ENCODE data around the gene CNOT10. TPM values are rescaled to one million over a fixed set of nuclear protein-coding genes. Genes with fewer than 3 reads are reported as not detected.

Gene CNOT10
- polyA plus RNA-seq, 1 of the 3 experiments (the other 2 are of a cell fraction) = 23.5 TPM

- TF ChIP-seq USF1 (IDR thresholded peaks at IDR 0.05; ENCODE audit: borderline replicate concordance, low read depth) = no peak
- no peak for TF ChIP-seq YY1 (IDR thresholded peaks at IDR 0.05; ENCODE audit: low read depth)
- TF ChIP-seq EZH2phosphoT487 (IDR thresholded peaks at IDR 0.05; ENCODE audit: borderline replicate concordance, low read depth) = no peak
- peak in 1 of 2 experiments; percentile 87; a peak in 2 of 4 replicates for TF ChIP-seq EP300 (IDR thresholded peaks at IDR 0.05; ENCODE audit: borderline replicate concordance in 1 of 2, low read depth in 1 of 2, low read length in 1 of 2)
- TF ChIP-seq ELF1 (IDR thresholded peaks at IDR 0.05) = no peak
- TF ChIP-seq RAD21 (IDR thresholded peaks at IDR 0.05; ENCODE audit: low read length) = no peak
- TF ChIP-seq RXRA (IDR thresholded peaks at IDR 0.05; ENCODE audit: borderline replicate concordance, low read depth) = no peak
- peak; percentile 49; the same call in 1 of the 2 replicates for TF ChIP-seq MXI1 (IDR thresholded peaks at IDR 0.05; ENCODE audit: low read depth, low read length)
- no peak for TF ChIP-seq NRF1 (IDR thresholded peaks at IDR 0.05; ENCODE audit: low read depth, low read length)
Observed at GRCh38 chr3:32705232-32705631, 20.2 kb downstream of the CNOT10 start (continued).

GRCh38 chr3:32706348-32707025 is 21.5 kb downstream of the CNOT10 start:
- H2AFZ ChIP-seq (ENCODE audit: low read depth) = no peak overlapping the region

More at GRCh38 chr3:32706348-32707025, 21.5 kb downstream of the CNOT10 start:
- TF ChIP-seq USF1 (IDR thresholded peaks at IDR 0.05; ENCODE audit: borderline replicate concordance, low read depth) (no peak), NRF1 (IDR thresholded peaks at IDR 0.05; ENCODE audit: low read depth, low read length) (no peak), USF2 (IDR thresholded peaks at IDR 0.05; ENCODE audit: borderline replicate concordance, low read depth, low read length) (no peak), GATA2 (CRISPR knock-in tag; IDR thresholded peaks at IDR 0.05) (no peak), ELF1 (IDR thresholded peaks at IDR 0.05) (no peak), ZBTB33 (IDR thresholded peaks at IDR 0.05; ENCODE audit: borderline replicate concordance, low read depth) (no peak), RXRA (IDR thresholded peaks at IDR 0.05; ENCODE audit: borderline replicate concordance, low read depth) (no peak)
- H3K27me3 ChIP-seq (ENCODE audit: insufficient read depth) = no peaks in the 10 kb centered on the region
- no peak for DNase-seq
- no peak overlapping the region for H3K9ac ChIP-seq
- H3K79me2 ChIP-seq (ENCODE audit: insufficient read depth) = peaks cover 21% of the 10 kb centered on the region
- 88% methylated on average over 6 of the region's 6 CpGs for WGBS (ENCODE audit: low lambda C conversion rate)
- H4K20me1 ChIP-seq (ENCODE audit: insufficient read depth) = no peaks in the 10 kb centered on the region
- no peaks in the 10 kb centered on the region for H3F3A ChIP-seq (replicated peaks; ENCODE audit: insufficient read depth)
- H3K9me3 ChIP-seq = no peaks in the 10 kb centered on the region
- ChIA-PET CTCF (interaction anchor here (0.6 to 1.9 kb wide), 2 partner anchors 8 to 229 kb away, joined by 3 to 4 read pairs; no protein-coding TSS in a partner anchor), POLR2A (interaction anchor here (0.6 kb wide), 1 partner anchor 54 kb away, joined by 3 read pairs; no protein-coding TSS in a partner anchor)
- H3K9me2 ChIP-seq = no peaks in the 10 kb centered on the region
- H3K36me3 ChIP-seq (replicated peaks in 1 of 2; ENCODE audit: control insufficient read depth in 1 of 2, insufficient read depth in 2 of 2, low read length in 1 of 2) = peaks cover 10 to 32% of the 10 kb centered on the region in 2 experiments
- H3K27ac ChIP-seq (ENCODE audit: low read depth in 2 of 2, low read length in 1 of 2) = no peak overlapping the region
- no peak overlapping the region for H3K4me2 ChIP-seq
- H3K4me1 ChIP-seq (ENCODE audit: control insufficient read depth in 1 of 2, insufficient read depth in 2 of 2, low read depth in 1 of 2, low read length in 1 of 2) = peaks cover 0 to 9% of the 10 kb centered on the region in 2 experiments; a peak in 3 of 4 replicates
- no peak overlapping the region for H3K4me3 ChIP-seq (ENCODE audit: low read depth in 2 of 2, low read length in 1 of 2)
